SK-N-SH treated with all-trans-retinoic acid at 6 μM for 48 hours (cell line): Measurements from ENCODE around the gene SLC26A1.

Source experiments
- ATAC-seq: fragments of 200-7000 bp; cut with Tn5 transposase; 3 replicates; pipeline ENCODE4 v1.9.1; 2020; ENCODE audit warnings: mild to moderate bottlenecking, moderate library complexity
- ARNTL ChIP-seq: fragments of 450-650 bp; formaldehyde crosslinking; IDR thresholded peaks from 2 replicates; pipeline ENCODE4 v1.5.0; 2020; ENCODE audit warnings: low read depth, mild to moderate bottlenecking, moderate library complexity, borderline replicate concordance
- BACH2 ChIP-seq: fragments of 250-450 bp; sonication (Bioruptor Pico); IDR thresholded peaks from 2 replicates; pipeline ENCODE4 v1.9.0; 2021; ENCODE audit warnings: mild to moderate bottlenecking, borderline replicate concordance
- CSDC2 ChIP-seq: fragments of 250-450 bp; sonication (Bioruptor Pico); IDR thresholded peaks from 2 replicates; pipeline ENCODE4 v1.5.0; 2020; ENCODE audit warnings: mild to moderate bottlenecking, moderate library complexity
- CSRNP3 ChIP-seq: fragments of 250-450 bp; sonication (Bioruptor Pico); IDR thresholded peaks from 2 replicates; pipeline ENCODE4 v1.5.1; 2021; ENCODE audit warnings: mild to moderate bottlenecking, moderate library complexity
- ESRRG ChIP-seq: fragments of 250-450 bp; sonication (Bioruptor Pico); IDR thresholded peaks from 2 replicates; pipeline ENCODE4 v1.6.1; 2021; ENCODE audit warnings: mild to moderate bottlenecking
- GLIS3 ChIP-seq: fragments of 250-450 bp; sonication (Bioruptor Pico); IDR thresholded peaks from 2 replicates; pipeline ENCODE4 v1.5.0; 2020; ENCODE audit warnings: mild to moderate bottlenecking, moderate library complexity
- ISL1 ChIP-seq: fragments of 250-450 bp; sonication (Bioruptor Pico); IDR thresholded peaks from 2 replicates; pipeline ENCODE4 v2.1.2; 2022; ENCODE audit warnings: mild to moderate bottlenecking, moderate library complexity
- OSR1 ChIP-seq: fragments of 250-450 bp; sonication (Bioruptor Pico); IDR thresholded peaks from 2 replicates; pipeline ENCODE4 v1.8.0; 2022; ENCODE audit warnings: moderate library complexity, mild to moderate bottlenecking, inconsistent platforms
- POU6F1 ChIP-seq: fragments of 250-450 bp; sonication (Bioruptor Pico); IDR thresholded peaks from 2 replicates; pipeline ENCODE4 v1.8.0; 2021; ENCODE audit warnings: low read depth, mild to moderate bottlenecking, moderate library complexity, borderline replicate concordance
- PPARA ChIP-seq: fragments of 250-450 bp; sonication (Bioruptor Pico); IDR thresholded peaks from 2 replicates; pipeline ENCODE4 v1.5.0; 2020; ENCODE audit warnings: mild to moderate bottlenecking, borderline replicate concordance
- RARB ChIP-seq: fragments of 250-450 bp; sonication (Bioruptor Pico); IDR thresholded peaks from 2 replicates; pipeline ENCODE4 v1.8.0; 2021; ENCODE audit warnings: mild to moderate bottlenecking, moderate library complexity
- SNAI2 ChIP-seq: fragments of 250-450 bp; sonication (Bioruptor Pico); IDR thresholded peaks from 2 replicates; pipeline ENCODE4 v1.5.0; 2020; ENCODE audit warnings: mild to moderate bottlenecking, moderate library complexity
- TCF4 ChIP-seq: fragments of 250-450 bp; sonication (Bioruptor Pico); IDR thresholded peaks from 2 replicates; pipeline ENCODE4 v1.8.0; 2021; ENCODE audit warnings: mild to moderate bottlenecking, moderate library complexity, borderline replicate concordance
- TOX ChIP-seq: fragments of 250-450 bp; sonication (Bioruptor Pico); IDR thresholded peaks from 2 replicates; pipeline ENCODE4 v1.8.0; 2021; ENCODE audit warnings: mild to moderate bottlenecking, moderate library complexity, borderline replicate concordance
- TSHZ2 ChIP-seq: fragments of 250-450 bp; sonication (Bioruptor Pico); IDR thresholded peaks from 2 replicates; pipeline ENCODE4 v1.5.0; 2020; ENCODE audit warnings: mild to moderate bottlenecking, moderate library complexity
- ZC3H10 ChIP-seq: fragments of 250-450 bp; sonication (Bioruptor Pico); IDR thresholded peaks from 2 replicates; pipeline ENCODE4 v1.5.1; 2021; ENCODE audit warnings: mild to moderate bottlenecking, moderate library complexity
- ZFP3 ChIP-seq: fragments of 250-450 bp; sonication (Bioruptor Pico); IDR thresholded peaks from 2 replicates; pipeline ENCODE4 v1.5.0; 2020; ENCODE audit warnings: mild to moderate bottlenecking, moderate library complexity
- ZFP30 ChIP-seq: fragments of 450-650 bp; formaldehyde crosslinking; IDR thresholded peaks from 2 replicates; pipeline ENCODE4 v1.5.0; 2022; ENCODE audit warnings: mild to moderate bottlenecking, moderate library complexity
- ZNF565 ChIP-seq: fragments of 450-650 bp; formaldehyde crosslinking; conservative IDR thresholded peaks from 2 replicates; pipeline ENCODE4 v1.5.0; 2020; ENCODE audit warnings: low read depth, mild to moderate bottlenecking, moderate library complexity
- ZNF70 ChIP-seq: fragments of 450-650 bp; formaldehyde crosslinking; IDR thresholded peaks from 2 replicates; pipeline ENCODE4 v1.5.0; 2020; ENCODE audit warnings: mild to moderate bottlenecking, moderate library complexity
- ZNF8 ChIP-seq: fragments of 450-650 bp; formaldehyde crosslinking; IDR thresholded peaks from 2 replicates; pipeline ENCODE4 v1.5.0; 2020; ENCODE audit warnings: mild to moderate bottlenecking, moderate library complexity
- TF ChIP-seq, protein P1 (sequence below): fragments of 250-450 bp; sonication (Bioruptor Pico); IDR thresholded peaks from 2 replicates; pipeline ENCODE4 v1.5.1; 2020; ENCODE audit warnings: low read depth, mild to moderate bottlenecking, moderate library complexity
- TF ChIP-seq, protein P2 (sequence below): fragments of 250-450 bp; sonication (Bioruptor Pico); IDR thresholded peaks from 2 replicates; pipeline ENCODE4 v1.8.0; 2020; ENCODE audit warnings: mild to moderate bottlenecking, moderate library complexity, borderline replicate concordance

The SLC26A1 gene

DNA sequence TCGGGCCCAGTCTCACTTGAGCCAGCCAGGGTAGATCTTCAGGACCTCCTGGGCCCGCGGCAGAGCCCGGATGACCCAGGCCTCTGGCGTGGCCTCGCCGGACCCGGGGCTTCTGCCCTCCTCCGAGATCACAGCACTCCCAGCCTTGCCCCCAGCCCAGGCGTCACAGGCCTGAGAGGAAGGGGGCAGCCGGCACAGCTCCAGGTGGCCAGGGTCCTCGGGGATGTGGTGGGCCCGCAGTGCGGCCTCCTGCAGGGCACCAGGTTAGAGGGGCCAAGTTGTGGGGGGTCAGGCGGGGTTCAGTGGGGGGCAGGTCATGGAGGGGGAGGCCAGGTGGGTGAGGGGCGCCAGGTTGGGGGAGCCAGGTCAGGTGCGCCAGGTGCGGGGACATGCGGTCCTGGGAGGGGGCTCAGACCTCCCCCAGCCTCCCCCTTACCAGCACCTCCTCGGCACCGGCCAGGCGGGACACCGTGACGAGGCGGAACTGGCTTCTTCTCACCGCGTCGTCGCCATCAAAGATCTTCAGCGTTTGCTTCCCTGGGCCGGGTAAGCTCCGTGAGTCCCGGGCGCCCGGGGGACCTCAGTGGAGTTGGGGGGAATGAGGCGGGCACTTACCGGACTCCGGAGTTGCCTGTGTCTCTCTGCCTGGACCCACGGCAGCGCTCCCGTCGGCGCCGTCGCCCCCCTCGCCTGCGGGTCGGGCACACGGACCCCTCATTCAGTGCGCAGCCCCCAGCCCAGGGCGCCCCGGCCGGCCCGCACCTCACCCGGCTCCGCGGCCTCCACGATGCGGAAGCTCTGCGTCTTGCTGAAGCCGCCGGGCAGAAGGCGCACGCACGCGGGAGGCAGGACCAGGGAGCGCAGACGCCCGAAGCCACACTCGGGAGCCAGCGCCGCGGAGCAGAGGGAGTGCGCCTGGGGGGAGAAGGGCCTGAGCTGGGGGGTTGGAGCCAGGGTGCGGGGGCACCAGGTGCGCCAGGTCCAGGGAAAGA is 25.8 kb downstream of the SLC26A1 start:
- ATAC-seq: no peak
- no peak for TF ChIP-seq RARB (CRISPR knock-in tag)
- no peak for TF ChIP-seq CSDC2 (CRISPR knock-in tag)
- TF ChIP-seq BACH2: no peak
- TF ChIP-seq TOX (CRISPR knock-in tag): no peak
- TF ChIP-seq ZNF565 (CRISPR knock-in tag): no peak
- TF ChIP-seq TSHZ2 (CRISPR knock-in tag): no peak
- no peak for TF ChIP-seq ZFP30
- no peak for TF ChIP-seq OSR1 (CRISPR knock-in tag)
- no peak for TF ChIP-seq CSRNP3 (CRISPR knock-in tag)
- TF ChIP-seq POU6F1 (CRISPR knock-in tag): no peak
- no peak for TF ChIP-seq PPARA (CRISPR knock-in tag)
- no peak for TF ChIP-seq ZC3H10 (CRISPR knock-in tag)
- no peak for TF ChIP-seq ESRRG (CRISPR knock-in tag)
- TF ChIP-seq ZNF8 (CRISPR knock-in tag): no peak
- TF ChIP-seq ISL1 (CRISPR knock-in tag): no peak
- TF ChIP-seq ZNF70 (CRISPR knock-in tag): no peak
- no peak for TF ChIP-seq ZFP3 (CRISPR knock-in tag)
- TF ChIP-seq TCF4: no peak
- no peak for TF ChIP-seq GLIS3 (CRISPR knock-in tag)
- TF ChIP-seq, protein P1, sequence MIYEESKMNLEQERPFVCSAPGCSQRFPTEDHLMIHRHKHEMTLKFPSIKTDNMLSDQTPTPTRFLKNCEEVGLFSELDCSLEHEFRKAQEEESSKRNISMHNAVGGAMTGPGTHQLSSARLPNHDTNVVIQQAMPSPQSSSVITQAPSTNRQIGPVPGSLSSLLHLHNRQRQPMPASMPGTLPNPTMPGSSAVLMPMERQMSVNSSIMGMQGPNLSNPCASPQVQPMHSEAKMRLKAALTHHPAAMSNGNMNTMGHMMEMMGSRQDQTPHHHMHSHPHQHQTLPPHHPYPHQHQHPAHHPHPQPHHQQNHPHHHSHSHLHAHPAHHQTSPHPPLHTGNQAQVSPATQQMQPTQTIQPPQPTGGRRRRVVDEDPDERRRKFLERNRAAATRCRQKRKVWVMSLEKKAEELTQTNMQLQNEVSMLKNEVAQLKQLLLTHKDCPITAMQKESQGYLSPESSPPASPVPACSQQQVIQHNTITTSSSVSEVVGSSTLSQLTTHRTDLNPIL (CRISPR knock-in tag): no peak

DNA sequence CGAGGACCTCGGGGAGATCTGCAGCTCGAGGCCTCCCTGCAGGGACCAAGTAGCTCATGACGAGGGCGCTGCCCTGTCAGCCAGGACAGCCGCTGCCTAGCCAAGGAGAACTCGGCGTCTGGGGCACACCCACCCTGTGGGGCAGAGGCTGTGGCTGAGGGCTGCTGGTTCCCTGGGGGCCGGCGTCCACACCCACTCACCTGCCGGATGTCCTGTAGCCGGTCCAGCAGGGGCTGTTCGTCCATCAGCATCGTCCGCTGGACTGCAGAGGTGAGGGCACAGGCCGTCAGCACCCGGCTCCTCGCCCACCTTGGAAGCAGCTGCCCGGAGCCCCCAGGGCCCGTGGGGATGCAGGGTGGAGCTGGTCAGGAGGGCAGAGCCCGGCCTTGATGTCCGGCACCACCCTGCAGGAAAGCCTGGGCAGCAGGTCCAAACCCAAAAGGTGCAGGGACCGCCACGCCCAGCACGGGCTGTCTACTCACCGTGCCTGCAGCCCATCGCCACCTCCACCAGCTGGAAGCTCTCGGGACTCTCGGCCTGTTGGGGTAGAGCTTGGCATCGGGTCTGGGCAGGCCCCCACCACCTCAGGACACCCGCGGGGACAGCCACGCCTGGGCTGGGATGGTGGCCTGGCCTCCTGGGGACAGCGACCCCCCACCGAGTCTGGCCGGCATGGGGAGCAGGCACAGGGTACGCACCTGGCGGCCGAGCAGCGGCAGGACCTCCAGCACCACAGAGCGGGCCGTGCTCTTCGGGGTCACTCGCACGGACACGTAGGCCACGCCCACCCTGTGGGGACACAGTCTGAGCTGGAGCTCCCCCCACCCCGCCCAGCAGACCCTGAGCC is 26.7 kb downstream of the SLC26A1 start:
- ATAC-seq: no peak
- TF ChIP-seq RARB (CRISPR knock-in tag) (no peak), ISL1 (CRISPR knock-in tag) (no peak), TSHZ2 (CRISPR knock-in tag) (no peak), ZFP3 (CRISPR knock-in tag) (no peak), PPARA (CRISPR knock-in tag) (no peak), SNAI2 (no peak), ARNTL (CRISPR knock-in tag) (no peak), BACH2 (no peak), ZNF70 (CRISPR knock-in tag) (no peak), TOX (CRISPR knock-in tag) (no peak), ZNF8 (CRISPR knock-in tag) (no peak), CSDC2 (CRISPR knock-in tag) (no peak), GLIS3 (CRISPR knock-in tag) (no peak), ZC3H10 (CRISPR knock-in tag) (no peak), ESRRG (CRISPR knock-in tag) (no peak), ZNF565 (CRISPR knock-in tag) (no peak)
- TF ChIP-seq, protein P2, sequence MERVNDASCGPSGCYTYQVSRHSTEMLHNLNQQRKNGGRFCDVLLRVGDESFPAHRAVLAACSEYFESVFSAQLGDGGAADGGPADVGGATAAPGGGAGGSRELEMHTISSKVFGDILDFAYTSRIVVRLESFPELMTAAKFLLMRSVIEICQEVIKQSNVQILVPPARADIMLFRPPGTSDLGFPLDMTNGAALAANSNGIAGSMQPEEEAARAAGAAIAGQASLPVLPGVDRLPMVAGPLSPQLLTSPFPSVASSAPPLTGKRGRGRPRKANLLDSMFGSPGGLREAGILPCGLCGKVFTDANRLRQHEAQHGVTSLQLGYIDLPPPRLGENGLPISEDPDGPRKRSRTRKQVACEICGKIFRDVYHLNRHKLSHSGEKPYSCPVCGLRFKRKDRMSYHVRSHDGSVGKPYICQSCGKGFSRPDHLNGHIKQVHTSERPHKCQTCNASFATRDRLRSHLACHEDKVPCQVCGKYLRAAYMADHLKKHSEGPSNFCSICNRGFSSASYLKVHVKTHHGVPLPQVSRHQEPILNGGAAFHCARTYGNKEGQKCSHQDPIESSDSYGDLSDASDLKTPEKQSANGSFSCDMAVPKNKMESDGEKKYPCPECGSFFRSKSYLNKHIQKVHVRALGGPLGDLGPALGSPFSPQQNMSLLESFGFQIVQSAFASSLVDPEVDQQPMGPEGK (CRISPR knock-in tag): no peak
- TF ChIP-seq, protein P1 (CRISPR knock-in tag): no peak
